ENCODE data around the gene TMEM63A. TPM values are rescaled to one million over a fixed set of nuclear protein-coding genes. Genes with fewer than 3 reads are reported as not detected.

The TMEM63A gene
- 15.1 and 28.2 TPM in 2 replicates for total RNA-seq

GRCh38 chr1:225881959-225882693, at the start of gene TMEM63A:
Gene TMEM63A, minus strand, starts transcription at chr1:225882380. Its CDS starts 4,800 bp downstream, at chr1:225877580.

GRCh38 chr1:225923692-225924555, 41.7 kb upstream of the TMEM63A start, which contains the start of gene PYCR2:
Gene PYCR2, minus strand, starts transcription at chr1:225924250. Its CDS starts 140 bp downstream, at chr1:225924110.

GRCh38 chr1:225888898-225889601, 6.9 kb upstream of the TMEM63A start, which contains the start of gene LEFTY1:
Gene LEFTY1, minus strand, starts transcription at chr1:225889146. Its CDS starts 80 bp downstream, at chr1:225889066.

GRCh38 chr1:225809842-225810578, 72.2 kb downstream of the TMEM63A start, which contains the start of gene EPHX1:
Gene EPHX1, plus strand, starts transcription at chr1:225810124. Its CDS starts 18,606 bp downstream, at chr1:225828730.

Other genes starting within 250 kb of the TMEM63A start
- 54.0 and 70.0 TPM in 2 replicates for gene ENAH, start 229.3 kb downstream of the TMEM63A start, total RNA-seq
- 160 and 169 TPM in 2 replicates for gene SRP9, start 104.6 kb downstream of the TMEM63A start, total RNA-seq
- 26.0 and 41.2 TPM in 2 replicates for gene EPHX1, start 72.3 kb downstream of the TMEM63A start, total RNA-seq
- not detected in 2 replicates for gene LEFTY1, start 6.8 kb upstream of the TMEM63A start, total RNA-seq
- gene PYCR2, start 41.9 kb upstream of the TMEM63A start, total RNA-seq: 22.0 and 32.8 TPM in 2 replicates
- gene LEFTY2, start 58.8 kb upstream of the TMEM63A start, total RNA-seq: not detected in 2 replicates
- gene SDE2, start 117.0 kb upstream of the TMEM63A start, total RNA-seq: 11.0 and 16.6 TPM in 2 replicates
- 100 and 123 TPM in 2 replicates for gene H3-3A, start 180.3 kb upstream of the TMEM63A start, total RNA-seq